ENCODE results near the gene AIFM3. TPM values are rescaled to one million over a fixed set of nuclear protein-coding genes. Genes with fewer than 3 reads are reported as not detected.

The AIFM3 gene, protein sequence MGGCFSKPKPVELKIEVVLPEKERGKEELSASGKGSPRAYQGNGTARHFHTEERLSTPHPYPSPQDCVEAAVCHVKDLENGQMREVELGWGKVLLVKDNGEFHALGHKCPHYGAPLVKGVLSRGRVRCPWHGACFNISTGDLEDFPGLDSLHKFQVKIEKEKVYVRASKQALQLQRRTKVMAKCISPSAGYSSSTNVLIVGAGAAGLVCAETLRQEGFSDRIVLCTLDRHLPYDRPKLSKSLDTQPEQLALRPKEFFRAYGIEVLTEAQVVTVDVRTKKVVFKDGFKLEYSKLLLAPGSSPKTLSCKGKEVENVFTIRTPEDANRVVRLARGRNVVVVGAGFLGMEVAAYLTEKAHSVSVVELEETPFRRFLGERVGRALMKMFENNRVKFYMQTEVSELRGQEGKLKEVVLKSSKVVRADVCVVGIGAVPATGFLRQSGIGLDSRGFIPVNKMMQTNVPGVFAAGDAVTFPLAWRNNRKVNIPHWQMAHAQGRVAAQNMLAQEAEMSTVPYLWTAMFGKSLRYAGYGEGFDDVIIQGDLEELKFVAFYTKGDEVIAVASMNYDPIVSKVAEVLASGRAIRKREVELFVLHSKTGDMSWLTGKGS
- total RNA-seq, result 1 to 10 TPM; 1.6 to 3.3 (median 2.2) TPM

GRCh38 chr22:20966883-20967696 is at the start of gene AIFM3:
TSS of gene AIFM3 (plus strand) at chr22:20967255. CDS start at chr22:20967945, 690 bp downstream.
- no peak within 1 kb of the TSS for H3K27ac ChIP-seq
- H3K4me1 ChIP-seq, result peaks cover 0 to 12% of the 10 kb centered on the region in 2 donors
- no peaks in the 10 kb centered on the region for H3K27me3 ChIP-seq
- H3K36me3 ChIP-seq, result no peaks in the 10 kb centered on the region
- no peak for DNase-seq (ENCODE audit: low spot score in 2 of 2)
- TF ChIP-seq, protein P1, sequence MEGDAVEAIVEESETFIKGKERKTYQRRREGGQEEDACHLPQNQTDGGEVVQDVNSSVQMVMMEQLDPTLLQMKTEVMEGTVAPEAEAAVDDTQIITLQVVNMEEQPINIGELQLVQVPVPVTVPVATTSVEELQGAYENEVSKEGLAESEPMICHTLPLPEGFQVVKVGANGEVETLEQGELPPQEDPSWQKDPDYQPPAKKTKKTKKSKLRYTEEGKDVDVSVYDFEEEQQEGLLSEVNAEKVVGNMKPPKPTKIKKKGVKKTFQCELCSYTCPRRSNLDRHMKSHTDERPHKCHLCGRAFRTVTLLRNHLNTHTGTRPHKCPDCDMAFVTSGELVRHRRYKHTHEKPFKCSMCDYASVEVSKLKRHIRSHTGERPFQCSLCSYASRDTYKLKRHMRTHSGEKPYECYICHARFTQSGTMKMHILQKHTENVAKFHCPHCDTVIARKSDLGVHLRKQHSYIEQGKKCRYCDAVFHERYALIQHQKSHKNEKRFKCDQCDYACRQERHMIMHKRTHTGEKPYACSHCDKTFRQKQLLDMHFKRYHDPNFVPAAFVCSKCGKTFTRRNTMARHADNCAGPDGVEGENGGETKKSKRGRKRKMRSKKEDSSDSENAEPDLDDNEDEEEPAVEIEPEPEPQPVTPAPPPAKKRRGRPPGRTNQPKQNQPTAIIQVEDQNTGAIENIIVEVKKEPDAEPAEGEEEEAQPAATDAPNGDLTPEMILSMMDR (IDR thresholded peaks at IDR 0.05), result no peak
- TF ChIP-seq POLR2AphosphoS5 (IDR thresholded peaks at IDR 0.05) (no peak), POLR2A (IDR thresholded peaks at IDR 0.05) (no peak)
- no peaks in the 10 kb centered on the region for H3K9me3 ChIP-seq
- intact Hi-C loops (cut with DNase I; ENCODE audit: low total_unique reads), result loop anchor here (5.0 kb wide), 1 partner anchor 905 kb away; no protein-coding TSS in a partner anchor
- H3K4me3 ChIP-seq, result no peak within 1 kb of the TSS

DNA sequence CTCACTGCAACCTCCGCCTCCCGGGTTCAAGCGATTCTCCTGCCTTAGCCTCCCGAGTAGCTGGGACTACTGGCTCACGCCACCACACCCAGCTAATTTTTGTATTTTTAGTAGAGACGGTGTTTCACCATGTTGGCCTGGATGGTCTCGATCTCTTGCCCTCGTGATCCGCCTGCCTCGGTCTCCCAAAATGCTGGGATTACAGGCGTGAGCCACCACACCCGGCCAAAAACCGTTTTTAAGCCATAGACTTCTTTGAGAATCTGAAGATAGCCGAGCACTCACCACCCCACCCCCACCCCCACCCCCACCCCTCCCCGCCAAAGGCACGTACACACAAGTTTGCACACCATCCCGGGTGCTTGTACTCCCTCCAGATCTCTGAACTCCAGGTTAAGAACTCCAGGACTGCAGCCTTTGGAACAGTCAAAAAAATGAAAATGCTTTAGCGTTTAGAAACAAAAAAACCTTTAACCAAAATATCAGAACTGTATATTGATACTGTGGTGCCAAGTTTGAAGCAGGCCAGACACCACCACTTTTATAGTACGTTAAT is 48.3 kb upstream of the AIFM3 start:
- peak overlapping the region; percentile 68 to 100 (median 98) for H3K4me3 ChIP-seq
- peak overlapping the region; percentile 34 to 55 for H3K27ac ChIP-seq
- no peaks in the 10 kb centered on the region for H3K9me3 ChIP-seq
- no peaks in the 10 kb centered on the region for H3K27me3 ChIP-seq
- no peak for DNase-seq (ENCODE audit: low spot score in 2 of 2)
- peaks cover 0 to 14% of the 10 kb centered on the region in 2 donors for H3K4me1 ChIP-seq
- intact Hi-C loops (cut with DNase I; ENCODE audit: low total_unique reads), result no loop called here
- no peaks in the 10 kb centered on the region for H3K36me3 ChIP-seq
- no peak for TF ChIP-seq POLR2AphosphoS5 (IDR thresholded peaks at IDR 0.05)
- TF ChIP-seq, protein P1 (IDR thresholded peaks at IDR 0.05), result no peak

- peak overlapping the region in 1 of 2 donors; percentile 3 for H3K27ac ChIP-seq
- intact Hi-C loops (cut with DNase I; ENCODE audit: low total_unique reads), result no loop called here
- H3K36me3 ChIP-seq, result no peaks in the 10 kb centered on the region
- peak overlapping the region; percentile 68 to 100 (median 98) for H3K4me3 ChIP-seq
- TF ChIP-seq, protein P1 (IDR thresholded peaks at IDR 0.05), result no peak
- TF ChIP-seq POLR2A (IDR thresholded peaks at IDR 0.05) (no peak), POLR2AphosphoS5 (IDR thresholded peaks at IDR 0.05) (no peak)
- no peak for DNase-seq (ENCODE audit: low spot score in 2 of 2)
- peaks cover 0 to 14% of the 10 kb centered on the region in 2 donors for H3K4me1 ChIP-seq
- no peaks in the 10 kb centered on the region for H3K27me3 ChIP-seq
- no peaks in the 10 kb centered on the region for H3K9me3 ChIP-seq
Observed at GRCh38 chr22:20919718-20920117, 47.3 kb upstream of the AIFM3 start.

DNA sequence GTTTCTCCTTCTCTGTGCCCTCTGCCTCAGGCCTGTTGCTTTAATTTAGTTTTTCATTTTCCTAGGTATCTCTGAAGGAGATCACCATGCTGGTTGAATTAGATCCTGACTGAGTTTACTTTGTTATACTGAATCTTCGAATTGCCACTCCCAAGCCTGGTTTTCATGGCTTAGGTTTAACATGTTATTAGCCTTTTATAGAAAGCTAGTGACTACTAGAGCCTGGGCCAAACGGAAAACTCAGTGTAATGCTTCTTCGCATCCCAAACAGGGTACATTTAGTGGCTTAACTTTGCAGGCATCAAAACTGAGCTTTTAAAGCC is 46.2 kb upstream of the AIFM3 start:
- peaks cover 0 to 14% of the 10 kb centered on the region in 2 donors for H3K4me1 ChIP-seq
- H3K36me3 ChIP-seq, result no peaks in the 10 kb centered on the region
- no peak for DNase-seq (ENCODE audit: low spot score in 2 of 2)
- H3K4me3 ChIP-seq, result peak overlapping the region; percentile 68 to 100 (median 98)
- no peak for TF ChIP-seq POLR2A (IDR thresholded peaks at IDR 0.05)
- TF ChIP-seq POLR2AphosphoS5 (IDR thresholded peaks at IDR 0.05), result no peak
- TF ChIP-seq, protein P1 (IDR thresholded peaks at IDR 0.05), result no peak
- intact Hi-C loops (cut with DNase I; ENCODE audit: low total_unique reads), result no loop called here
- H3K27me3 ChIP-seq, result no peaks in the 10 kb centered on the region
- H3K27ac ChIP-seq, result no peak overlapping the region
- H3K9me3 ChIP-seq, result no peaks in the 10 kb centered on the region
